Activated naive CD4-positive, alpha-beta T cell treated with anti-CD3 and anti-CD28 coated beads, Interleukin-2, amount 50 U/mL, for 16 hours (primary cell): ENCODE data around the gene ZAR1L.

ENCODE experiments used
- DNase-seq: peaks from one replicate; pipeline ENCODE4 v3.0.0-alpha.2; 2020

ZAR1L gene

DNA sequence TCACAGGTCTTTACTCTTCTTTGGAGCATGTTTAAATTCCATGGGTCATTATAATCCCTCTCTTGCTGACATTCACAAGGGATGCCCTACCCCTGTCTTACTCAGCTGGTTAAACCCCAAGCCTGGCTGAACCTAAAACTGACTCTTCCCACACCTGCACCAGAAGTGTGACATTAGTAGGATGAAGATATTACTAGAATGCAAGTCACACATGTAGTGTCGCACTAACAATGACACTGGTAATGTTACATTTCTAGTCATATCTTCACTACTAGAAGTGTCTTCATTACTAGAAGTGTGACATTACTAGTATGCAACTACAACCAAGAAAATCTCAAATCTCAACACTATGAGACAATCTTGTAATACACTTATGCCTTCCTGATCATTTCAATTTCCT lies 14.2 kb downstream of the ZAR1L start:
- DNase-seq: no peak

GRCh38 chr13:32300406-32300805 lies 14.8 kb downstream of the ZAR1L start:
- no peak for DNase-seq

DNA sequence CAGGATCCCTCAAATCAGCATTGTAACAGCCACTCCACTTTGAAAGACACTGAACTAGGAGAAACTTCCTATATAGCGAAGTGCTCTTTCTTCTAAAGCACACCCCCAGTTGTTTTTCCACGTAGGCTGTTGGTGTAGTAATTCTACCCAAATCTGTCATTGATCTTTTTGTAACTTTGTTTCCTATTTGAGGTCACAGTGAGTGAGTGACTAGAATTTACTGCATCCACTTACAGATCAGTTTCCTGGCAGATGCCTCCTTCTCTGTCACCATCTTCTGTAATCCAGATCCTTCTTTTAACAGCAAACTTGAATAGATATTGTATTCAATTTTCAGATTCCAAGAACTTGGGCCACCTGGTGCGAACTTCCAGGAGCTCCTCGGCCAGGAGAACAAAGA lies 15.3 kb downstream of the ZAR1L start:
- DNase-seq: no peak

DNA sequence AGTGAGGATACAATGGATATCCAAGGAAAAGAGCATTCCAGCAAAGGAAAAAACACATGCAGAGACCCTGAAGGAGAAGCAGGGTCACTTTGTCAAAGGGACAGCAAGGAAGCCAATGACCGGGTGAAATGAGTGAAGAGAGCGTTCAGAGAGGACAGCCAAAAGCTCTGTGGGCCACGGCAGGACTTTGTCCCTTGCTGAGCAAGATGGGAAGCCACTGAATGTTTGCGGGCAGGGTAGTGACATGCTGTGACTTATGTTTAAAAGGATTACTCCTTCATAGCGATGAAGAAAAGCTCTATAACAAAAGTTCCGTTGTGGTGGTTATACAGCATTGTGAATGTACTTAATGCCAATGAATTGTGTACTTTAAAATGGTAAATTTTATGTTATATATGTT lies 16.5 kb downstream of the ZAR1L start:
- no peak for DNase-seq

DNA sequence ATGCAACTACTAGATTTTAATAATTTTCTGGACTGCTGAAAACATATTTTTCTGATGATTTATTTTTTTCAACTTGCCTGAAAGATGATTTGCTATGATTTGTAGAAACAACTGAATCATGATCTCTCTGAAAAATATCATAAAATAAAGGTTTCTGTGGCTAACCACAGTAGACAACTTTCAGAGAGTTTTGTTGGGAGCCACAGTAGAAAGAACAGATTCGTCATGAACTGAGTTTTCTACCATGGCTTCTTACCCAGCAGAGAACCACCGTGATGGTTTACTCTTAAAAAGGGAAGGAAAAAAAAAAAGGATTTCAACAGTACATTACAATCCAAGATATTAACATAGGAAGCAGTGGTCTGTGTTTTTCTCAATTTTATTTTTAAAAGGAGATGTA lies 18.0 kb downstream of the ZAR1L start:
- no peak for DNase-seq

- no peak for DNase-seq
These were observed 29.6 kb downstream of the ZAR1L start for GRCh38 chr13:32285633-32285965.

DNA sequence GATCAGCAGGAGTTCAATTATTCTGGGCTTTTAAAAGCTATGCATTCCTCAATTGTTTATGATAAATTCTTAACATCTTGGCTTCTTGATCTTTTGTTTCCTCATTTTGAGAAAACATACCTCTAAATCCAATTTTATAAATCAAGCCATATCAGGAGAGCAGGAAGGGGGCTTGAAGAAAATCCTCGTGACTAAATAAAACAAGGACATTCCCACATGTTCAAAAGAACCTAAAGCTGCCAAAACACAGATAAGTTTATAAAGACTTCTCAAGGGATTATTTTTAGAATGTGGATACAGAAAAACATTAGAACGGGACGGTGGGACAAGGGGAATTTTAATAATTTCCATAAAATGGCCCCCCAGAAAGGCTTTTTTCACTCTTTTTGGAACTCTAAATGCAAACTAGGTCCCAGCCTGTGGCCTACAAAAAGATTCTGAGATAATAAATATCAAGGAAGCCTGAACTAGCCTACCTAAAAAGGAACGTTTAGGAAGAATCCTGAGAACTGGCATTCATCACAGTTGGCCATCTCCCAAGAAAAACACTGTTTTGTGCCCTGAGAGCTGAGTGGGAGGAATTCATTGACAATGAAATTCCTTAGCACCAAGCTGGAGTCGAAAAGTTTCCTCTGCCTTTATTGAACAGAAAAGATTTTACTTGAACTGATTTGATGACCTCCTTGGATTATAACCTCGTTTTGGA lies 30.1 kb downstream of the ZAR1L start:
- DNase-seq: no peak

GRCh38 chr13:32282096-32282711 lies 33.0 kb downstream of the ZAR1L start:
- no peak for DNase-seq

- no peak for DNase-seq
These were observed 34.1 kb downstream of the ZAR1L start for GRCh38 chr13:32281096-32281495.

DNA sequence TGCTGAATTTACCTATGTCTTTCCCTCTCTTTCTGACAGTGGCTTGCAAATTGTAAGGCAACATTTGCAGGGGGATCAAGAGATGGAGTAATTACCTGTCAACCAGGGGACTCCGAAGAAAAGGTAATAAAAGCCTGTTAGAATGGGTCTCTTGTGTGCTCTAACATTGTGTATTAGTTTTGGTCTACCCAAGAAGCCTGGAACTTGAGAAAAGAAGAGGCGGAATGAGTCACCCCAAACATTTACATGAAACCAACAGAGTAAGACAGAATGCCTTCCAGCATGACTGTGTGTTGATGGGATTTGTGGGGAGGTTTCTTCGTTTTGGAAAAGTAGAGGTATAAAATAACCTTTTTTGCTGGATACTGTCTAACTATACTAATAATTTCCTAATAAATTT lies 36.7 kb downstream of the ZAR1L start:
- DNase-seq: no peak

GRCh38 chr13:32277839-32278238 lies 37.3 kb downstream of the ZAR1L start:
- no peak for DNase-seq

DNA sequence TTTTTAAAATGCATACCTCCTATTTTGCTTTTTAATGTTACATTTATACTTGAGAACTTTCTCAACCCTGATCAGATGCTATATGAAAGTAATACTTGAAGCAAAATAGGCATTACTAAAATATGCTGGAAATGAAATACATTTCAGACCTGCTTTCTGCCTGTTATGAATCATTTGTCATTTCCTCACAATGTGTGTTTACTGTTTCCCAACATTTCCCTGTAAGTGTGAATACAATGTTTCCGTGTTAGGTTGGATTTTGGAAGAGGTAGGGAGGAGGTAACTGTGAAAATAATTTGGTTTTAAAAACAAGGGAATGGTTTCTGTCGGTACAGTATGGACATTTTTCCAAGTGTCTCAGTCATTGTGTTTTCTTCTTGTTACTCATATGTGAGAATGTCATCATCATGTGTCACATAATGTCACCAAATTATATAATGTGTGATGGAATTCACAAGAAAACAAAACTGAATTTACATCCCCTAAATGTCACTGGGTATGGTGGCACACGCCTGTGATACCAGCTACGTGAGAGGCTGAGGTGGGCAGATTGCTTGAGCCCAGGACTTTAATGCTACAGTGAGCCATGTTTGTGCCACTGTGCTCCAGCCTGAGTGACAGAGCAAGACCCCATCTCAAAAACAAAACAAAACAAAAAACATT lies 43.0 kb downstream of the ZAR1L start:
- no peak for DNase-seq

- peak; percentile 58 for DNase-seq
These were observed 47.2 kb downstream of the ZAR1L start for GRCh38 chr13:32267836-32268439.

DNA sequence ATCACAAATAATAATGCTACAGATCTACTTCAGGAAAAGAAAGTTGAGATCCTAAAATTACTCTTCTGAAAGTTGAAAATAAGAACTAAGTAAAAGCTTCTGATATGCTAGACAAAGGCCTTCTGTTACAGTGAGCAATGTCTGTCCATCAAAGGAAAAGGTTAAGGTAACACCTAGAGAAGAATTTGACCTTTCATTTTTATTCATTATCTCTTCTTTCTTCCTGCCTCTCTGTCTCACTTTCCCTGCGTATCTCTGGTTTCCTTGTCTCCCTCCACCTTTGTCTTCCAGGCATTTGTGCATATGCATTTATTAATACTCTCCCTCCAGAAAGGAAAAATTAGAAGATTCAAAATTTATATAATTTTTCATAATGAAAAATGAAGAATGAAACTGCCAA lies 49.0 kb downstream of the ZAR1L start:
- no peak for DNase-seq

GRCh38 chr13:32265726-32266125 lies 49.4 kb downstream of the ZAR1L start:
- DNase-seq: no peak

DNA sequence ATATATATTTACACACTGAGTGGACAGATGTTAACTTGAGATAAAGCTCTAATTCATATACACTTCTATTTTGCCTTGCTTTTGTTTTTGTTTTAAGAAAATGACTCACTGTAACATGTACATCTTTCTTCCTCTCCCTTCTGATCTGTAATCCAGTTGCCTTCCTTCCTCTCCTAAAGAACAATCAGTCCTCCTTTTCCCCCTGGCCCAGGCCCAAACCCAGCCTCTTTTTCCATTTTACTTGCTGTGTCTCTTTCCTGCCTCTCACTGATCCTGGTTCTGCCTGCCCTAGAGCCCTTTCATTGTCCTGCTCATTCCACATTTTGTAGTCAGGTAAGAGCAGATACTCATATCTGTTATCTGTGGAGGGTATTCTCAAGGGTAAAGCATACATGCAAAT lies 50.8 kb downstream of the ZAR1L start:
- DNase-seq: no peak

- DNase-seq: no peak
These were observed 52.5 kb downstream of the ZAR1L start for GRCh38 chr13:32262619-32263018.

DNA sequence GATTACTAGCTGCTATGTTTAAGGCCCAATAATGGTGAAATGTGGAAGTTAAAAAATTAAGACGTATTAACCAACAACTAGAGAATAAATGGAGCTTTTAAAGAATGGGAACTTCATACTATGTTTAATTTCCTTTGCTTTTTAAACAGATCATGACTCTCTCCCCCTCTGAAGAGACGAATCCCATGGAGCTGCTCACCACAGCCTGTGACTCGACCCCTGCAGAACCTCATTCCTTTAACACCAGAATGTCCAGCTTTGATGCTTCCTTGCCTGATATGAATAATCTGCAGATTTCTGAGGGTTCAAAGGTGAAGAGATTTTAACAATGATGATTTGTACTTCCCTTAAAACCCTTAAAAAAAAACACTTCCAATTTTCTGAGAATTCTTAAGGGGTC lies 53.0 kb downstream of the ZAR1L start:
- DNase-seq: no peak

DNA sequence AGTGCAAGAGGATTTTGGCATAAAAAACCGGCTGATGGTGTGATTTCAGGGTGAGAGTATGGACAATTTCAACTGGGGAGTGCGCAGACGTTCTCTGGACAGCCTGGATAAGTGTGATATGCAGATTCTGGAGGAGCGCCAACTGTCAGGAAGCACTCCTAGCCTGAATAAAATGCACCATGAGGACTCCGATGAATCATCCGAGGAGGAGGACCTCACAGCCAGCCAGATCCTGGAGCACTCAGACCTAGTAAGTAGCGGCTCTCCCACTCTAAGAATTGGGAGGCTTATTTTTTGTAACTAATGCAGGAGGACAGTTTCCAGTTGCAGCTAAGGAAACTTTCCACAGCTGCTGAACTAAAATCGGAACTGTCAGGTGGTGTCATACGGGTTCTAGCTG lies 53.6 kb downstream of the ZAR1L start:
- no peak for DNase-seq

DNA sequence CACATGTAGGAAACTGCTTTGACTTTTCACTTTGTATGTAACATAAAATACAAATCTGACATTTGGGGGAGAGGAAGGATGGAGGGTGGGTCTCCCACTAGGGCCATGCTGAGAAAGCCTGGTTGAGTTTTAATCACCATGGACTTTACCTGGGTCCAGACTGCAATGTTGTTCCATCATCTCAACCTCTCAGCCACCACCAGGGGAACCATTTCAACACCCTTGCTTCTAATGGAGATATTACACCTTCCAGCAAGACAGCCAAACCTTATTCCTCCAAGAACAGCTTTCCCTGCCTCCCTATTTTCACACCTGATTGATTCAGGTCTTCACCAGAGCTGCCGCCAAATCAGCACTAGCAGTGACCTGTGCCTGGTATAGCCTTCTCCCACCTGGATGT lies 56.0 kb downstream of the ZAR1L start:
- DNase-seq: no peak

GRCh38 chr13:32257649-32258048 lies 57.5 kb downstream of the ZAR1L start:
- DNase-seq: no peak

DNA sequence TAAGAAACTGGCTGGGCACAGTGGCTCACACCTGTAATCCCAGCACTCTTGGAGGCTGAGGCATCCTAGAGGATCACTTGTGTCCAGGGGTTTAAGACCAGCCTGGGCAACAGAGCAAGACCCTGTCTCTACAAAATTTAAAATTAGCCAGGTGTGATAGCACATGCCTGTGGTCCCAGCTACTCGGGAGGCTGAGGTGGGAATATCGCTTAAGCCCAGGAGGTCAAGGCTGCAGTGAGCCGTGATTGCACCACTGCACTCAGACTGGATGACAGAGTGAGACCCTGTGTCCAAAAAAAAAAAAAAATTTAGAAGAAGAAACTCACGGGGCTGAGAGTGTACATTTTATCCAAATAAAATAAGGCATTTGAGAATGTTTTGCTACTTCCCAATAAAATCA lies 58.9 kb downstream of the ZAR1L start:
- no peak for DNase-seq

DNA sequence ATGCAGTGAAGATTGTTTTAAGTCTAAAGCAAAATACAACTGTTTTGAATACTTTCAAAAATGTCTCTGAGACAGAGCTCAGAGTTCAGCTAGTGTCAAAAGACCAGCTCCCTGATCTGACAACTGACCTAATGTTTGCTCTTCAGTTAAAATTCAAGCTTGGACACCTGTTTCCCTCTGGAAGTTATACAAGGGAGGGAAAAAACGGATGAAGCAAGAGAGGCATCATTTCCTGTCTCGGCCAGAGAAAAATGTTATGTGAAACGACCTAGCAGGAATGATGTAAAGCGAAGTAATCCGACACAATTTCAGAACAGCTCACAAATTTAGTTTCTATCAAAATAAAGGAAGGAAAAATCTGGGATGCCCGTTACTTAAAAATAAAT lies 59.4 kb downstream of the ZAR1L start:
- DNase-seq: no peak
